ENCODE measurements around the gene TUBA4A. TPM values are rescaled to one million over a fixed set of nuclear protein-coding genes. Genes with fewer than 3 reads are reported as not detected.

Gene TUBA4A
- total RNA-seq, 1 donor from 2014 or later, result 0.63 TPM

GRCh38 chr2:219279916-219280516 is 26.3 kb upstream of the TUBA4A start:
- Mint-ChIP-seq H3K27ac (peak overlapping the region; percentile 86), H3K36me3 (peaks cover 10% of the 10 kb centered on the region), H3K9me3 (no peaks in the 10 kb centered on the region), H3K27me3 (ENCODE audit: low read depth) (no peaks in the 10 kb centered on the region), H3K4me1 (peaks cover 27% of the 10 kb centered on the region), H3K4me3 (peak overlapping the region; percentile 85)
- no peak for TF ChIP-seq CTCF (IDR thresholded peaks at IDR 0.05; ENCODE audit: unreplicated experiment)
- no peak for DNase-seq (ENCODE audit: low spot score in 2 of 2, unreplicated experiment in 2 of 2)

GRCh38 chr2:219279151-219279915 is 25.6 kb upstream of the TUBA4A start, which contains the start of gene DNAJB2:
Gene DNAJB2 (plus strand): TSS chr2:219279366. CDS start chr2:219279834, 468 bp downstream.
- H3K9me3 Mint-ChIP-seq, result no peaks in the 10 kb centered on the region
- TF ChIP-seq CTCF (IDR thresholded peaks at IDR 0.05; ENCODE audit: unreplicated experiment), result peak; percentile 12
- DNase-seq (ENCODE audit: low spot score in 2 of 2, unreplicated experiment in 2 of 2), result peak; percentile 96 to 97
- peak within 1 kb of the TSS; percentile 95 for H3K27ac Mint-ChIP-seq
- peak within 1 kb of the TSS; percentile 85 for H3K4me3 Mint-ChIP-seq
- peaks cover 34% of the 10 kb centered on the region for H3K4me1 Mint-ChIP-seq
- H3K36me3 Mint-ChIP-seq, result peaks cover 10% of the 10 kb centered on the region
- no peaks in the 10 kb centered on the region for H3K27me3 Mint-ChIP-seq (ENCODE audit: low read depth)

- H3K27ac Mint-ChIP-seq, result peak overlapping the region; percentile 95
- DNase-seq (ENCODE audit: low spot score in 2 of 2, unreplicated experiment in 2 of 2), result no peak
- no peak for TF ChIP-seq CTCF (IDR thresholded peaks at IDR 0.05; ENCODE audit: unreplicated experiment)
Measured at GRCh38 chr2:219278655-219279150, 25.0 kb upstream of the TUBA4A start.

GRCh38 chr2:219277703-219278654 is 24.3 kb upstream of the TUBA4A start:
- no peaks in the 10 kb centered on the region for H3K27me3 Mint-ChIP-seq (ENCODE audit: low read depth)
- H3K9me3 Mint-ChIP-seq, result no peaks in the 10 kb centered on the region
- peak; percentile 93 for TF ChIP-seq CTCF (IDR thresholded peaks at IDR 0.05; ENCODE audit: unreplicated experiment)
- H3K4me3 Mint-ChIP-seq, result peak overlapping the region; percentile 85
- H3K36me3 Mint-ChIP-seq, result peaks cover 3% of the 10 kb centered on the region
- DNase-seq (ENCODE audit: low spot score in 2 of 2, unreplicated experiment in 2 of 2), result peak; percentile 63 to 92
- peaks cover 42% of the 10 kb centered on the region for H3K4me1 Mint-ChIP-seq
- H3K27ac Mint-ChIP-seq, result peak overlapping the region; percentile 95

More at GRCh38 chr2:219278655-219279150, 25.0 kb upstream of the TUBA4A start:
- H3K9me3 Mint-ChIP-seq, result no peaks in the 10 kb centered on the region
- H3K4me1 Mint-ChIP-seq, result peaks cover 40% of the 10 kb centered on the region
- H3K36me3 Mint-ChIP-seq, result peaks cover 8% of the 10 kb centered on the region
- H3K4me3 Mint-ChIP-seq, result peak overlapping the region; percentile 85
- no peaks in the 10 kb centered on the region for H3K27me3 Mint-ChIP-seq (ENCODE audit: low read depth)

GRCh38 chr2:219274361-219274921 is 20.7 kb upstream of the TUBA4A start:
- no peak for TF ChIP-seq CTCF (IDR thresholded peaks at IDR 0.05; ENCODE audit: unreplicated experiment)
- Mint-ChIP-seq H3K9me3 (no peaks in the 10 kb centered on the region), H3K27ac (peak overlapping the region; percentile 97), H3K4me3 (no peak overlapping the region), H3K4me1 (peaks cover 34% of the 10 kb centered on the region), H3K36me3 (no peaks in the 10 kb centered on the region), H3K27me3 (ENCODE audit: low read depth) (peaks cover 5% of the 10 kb centered on the region)
- DNase-seq (ENCODE audit: low spot score in 2 of 2, unreplicated experiment in 2 of 2), result no peak
